Measurements from ENCODE around the gene PLAAT2.

DNA sequence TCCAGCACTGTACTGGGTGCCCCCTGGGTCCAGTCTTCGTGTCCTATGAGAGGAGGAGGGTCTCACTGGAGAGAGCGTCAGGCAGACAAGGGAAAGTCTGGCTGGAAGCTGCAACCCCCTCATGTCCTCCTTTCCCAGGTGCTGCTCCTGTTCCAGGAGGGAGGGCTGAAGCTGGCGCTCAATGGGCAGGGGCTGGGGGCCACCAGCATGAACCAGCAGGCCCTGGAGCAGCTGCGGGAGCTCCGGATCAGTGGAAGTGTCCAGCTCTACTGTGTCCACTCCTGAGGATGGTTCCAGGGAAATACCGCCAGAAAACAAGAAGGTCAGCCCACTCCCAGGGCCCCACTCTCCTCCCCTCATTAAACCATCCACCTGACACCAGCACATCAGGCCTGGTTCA is 47.1 kb downstream of the PLAAT2 start:
- no peak for TF ChIP-seq POLR2A (IDR thresholded peaks at IDR 0.05)
- TF ChIP-seq, protein P1, sequence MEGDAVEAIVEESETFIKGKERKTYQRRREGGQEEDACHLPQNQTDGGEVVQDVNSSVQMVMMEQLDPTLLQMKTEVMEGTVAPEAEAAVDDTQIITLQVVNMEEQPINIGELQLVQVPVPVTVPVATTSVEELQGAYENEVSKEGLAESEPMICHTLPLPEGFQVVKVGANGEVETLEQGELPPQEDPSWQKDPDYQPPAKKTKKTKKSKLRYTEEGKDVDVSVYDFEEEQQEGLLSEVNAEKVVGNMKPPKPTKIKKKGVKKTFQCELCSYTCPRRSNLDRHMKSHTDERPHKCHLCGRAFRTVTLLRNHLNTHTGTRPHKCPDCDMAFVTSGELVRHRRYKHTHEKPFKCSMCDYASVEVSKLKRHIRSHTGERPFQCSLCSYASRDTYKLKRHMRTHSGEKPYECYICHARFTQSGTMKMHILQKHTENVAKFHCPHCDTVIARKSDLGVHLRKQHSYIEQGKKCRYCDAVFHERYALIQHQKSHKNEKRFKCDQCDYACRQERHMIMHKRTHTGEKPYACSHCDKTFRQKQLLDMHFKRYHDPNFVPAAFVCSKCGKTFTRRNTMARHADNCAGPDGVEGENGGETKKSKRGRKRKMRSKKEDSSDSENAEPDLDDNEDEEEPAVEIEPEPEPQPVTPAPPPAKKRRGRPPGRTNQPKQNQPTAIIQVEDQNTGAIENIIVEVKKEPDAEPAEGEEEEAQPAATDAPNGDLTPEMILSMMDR (IDR thresholded peaks at IDR 0.05) = no peak
